ENCODE measurements around the gene DCAF6.

Gene DCAF6

DNA sequence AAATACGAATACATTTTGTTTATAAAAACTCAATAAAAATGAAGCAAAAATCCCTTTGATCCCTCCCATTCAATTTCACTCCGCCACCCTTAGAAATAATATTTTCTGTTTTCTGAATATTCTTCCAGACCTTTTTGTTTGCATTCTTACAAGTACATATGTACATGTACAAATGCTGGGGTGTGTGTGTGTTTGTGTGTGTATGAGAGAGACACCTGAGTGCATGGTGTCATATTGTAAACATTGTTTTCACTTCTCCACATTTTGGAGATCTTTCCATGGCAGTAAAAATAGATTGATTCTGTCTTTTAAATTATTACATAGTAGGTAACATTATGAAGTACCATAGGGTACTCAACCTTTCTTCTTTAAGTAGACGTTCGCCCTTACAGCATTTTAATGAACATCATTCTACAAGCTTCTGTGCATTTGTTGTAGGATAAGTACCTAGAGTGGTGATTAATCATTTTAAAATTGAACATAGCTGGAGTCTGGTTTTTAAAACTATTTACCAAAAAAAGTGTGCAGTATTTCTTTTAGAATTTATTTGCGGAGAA, 1.7 kb downstream of the DCAF6 start:
- in situ Hi-C loops (cut with MboI; ENCODE audit: low pct_unique_long_range_greater_than_20kb, low sequenced_read_pairs, unreplicated experiment) = no loop called here
- TF ChIP-seq, protein P1, sequence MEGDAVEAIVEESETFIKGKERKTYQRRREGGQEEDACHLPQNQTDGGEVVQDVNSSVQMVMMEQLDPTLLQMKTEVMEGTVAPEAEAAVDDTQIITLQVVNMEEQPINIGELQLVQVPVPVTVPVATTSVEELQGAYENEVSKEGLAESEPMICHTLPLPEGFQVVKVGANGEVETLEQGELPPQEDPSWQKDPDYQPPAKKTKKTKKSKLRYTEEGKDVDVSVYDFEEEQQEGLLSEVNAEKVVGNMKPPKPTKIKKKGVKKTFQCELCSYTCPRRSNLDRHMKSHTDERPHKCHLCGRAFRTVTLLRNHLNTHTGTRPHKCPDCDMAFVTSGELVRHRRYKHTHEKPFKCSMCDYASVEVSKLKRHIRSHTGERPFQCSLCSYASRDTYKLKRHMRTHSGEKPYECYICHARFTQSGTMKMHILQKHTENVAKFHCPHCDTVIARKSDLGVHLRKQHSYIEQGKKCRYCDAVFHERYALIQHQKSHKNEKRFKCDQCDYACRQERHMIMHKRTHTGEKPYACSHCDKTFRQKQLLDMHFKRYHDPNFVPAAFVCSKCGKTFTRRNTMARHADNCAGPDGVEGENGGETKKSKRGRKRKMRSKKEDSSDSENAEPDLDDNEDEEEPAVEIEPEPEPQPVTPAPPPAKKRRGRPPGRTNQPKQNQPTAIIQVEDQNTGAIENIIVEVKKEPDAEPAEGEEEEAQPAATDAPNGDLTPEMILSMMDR (IDR thresholded peaks at IDR 0.05; ENCODE audit: extremely low read depth, insufficient read depth, missing control alignments) = no peak
- DNase-seq (ENCODE audit: low spot score) = no peak

- no peak for DNase-seq (ENCODE audit: low spot score)
- TF ChIP-seq, protein P1 (IDR thresholded peaks at IDR 0.05; ENCODE audit: extremely low read depth, insufficient read depth, missing control alignments) = no peak
- in situ Hi-C loops (cut with MboI; ENCODE audit: low pct_unique_long_range_greater_than_20kb, low sequenced_read_pairs, unreplicated experiment) = no loop called here
Observed at GRCh38 chr1:167940264-167940663, 3.8 kb downstream of the DCAF6 start.

GRCh38 chr1:167943541-167943940, 7.1 kb downstream of the DCAF6 start:
- no peak for DNase-seq (ENCODE audit: low spot score)
- TF ChIP-seq, protein P1 (IDR thresholded peaks at IDR 0.05; ENCODE audit: extremely low read depth, insufficient read depth, missing control alignments) = no peak
- in situ Hi-C loops (cut with MboI; ENCODE audit: low pct_unique_long_range_greater_than_20kb, low sequenced_read_pairs, unreplicated experiment) = no loop called here

GRCh38 chr1:167947733-167948132, 11.2 kb downstream of the DCAF6 start:
- in situ Hi-C loops (cut with MboI; ENCODE audit: low pct_unique_long_range_greater_than_20kb, low sequenced_read_pairs, unreplicated experiment) = no loop called here
- DNase-seq (ENCODE audit: low spot score) = no peak
- TF ChIP-seq, protein P1 (IDR thresholded peaks at IDR 0.05; ENCODE audit: extremely low read depth, insufficient read depth, missing control alignments) = no peak

DNA sequence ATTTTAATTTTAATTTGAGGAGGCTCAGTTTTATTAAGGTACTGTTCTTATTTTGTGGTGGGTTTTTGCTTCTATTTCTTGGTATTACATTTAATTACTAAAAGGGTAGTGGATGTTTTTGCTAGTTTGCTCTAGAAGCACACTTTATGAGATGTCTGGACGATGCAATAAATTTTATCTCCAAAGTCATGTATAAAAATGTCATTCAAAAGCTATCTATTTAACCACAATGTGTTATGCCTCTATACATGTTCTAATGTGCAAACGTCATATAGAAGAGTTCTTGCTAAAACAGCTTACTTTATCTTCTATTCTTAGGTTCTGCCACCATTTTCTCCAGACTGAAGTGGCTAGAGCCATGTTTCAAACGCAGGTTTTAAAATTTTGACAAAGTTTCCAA, 13.3 kb downstream of the DCAF6 start:
- DNase-seq (ENCODE audit: low spot score) = no peak
- TF ChIP-seq, protein P1 (IDR thresholded peaks at IDR 0.05; ENCODE audit: extremely low read depth, insufficient read depth, missing control alignments) = no peak
- in situ Hi-C loops (cut with MboI; ENCODE audit: low pct_unique_long_range_greater_than_20kb, low sequenced_read_pairs, unreplicated experiment) = no loop called here

DNA sequence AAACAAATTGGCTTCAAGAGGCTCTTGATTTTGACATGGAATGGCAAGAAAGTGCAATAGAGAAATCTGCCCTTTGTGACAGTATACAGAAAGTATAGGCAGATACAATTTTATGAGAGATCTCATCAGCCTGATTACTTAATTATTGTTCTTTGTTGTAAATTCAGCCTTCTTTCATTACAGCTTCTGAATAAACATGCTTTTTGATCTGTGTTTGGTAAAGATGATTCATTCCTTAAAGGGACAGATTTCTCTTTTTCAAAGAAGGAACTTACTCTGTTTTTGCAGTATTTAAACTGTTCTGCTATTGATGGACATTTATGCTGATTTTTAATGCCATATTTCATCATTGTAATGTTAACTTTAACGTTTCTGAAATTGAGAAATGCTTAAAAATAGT, 14.1 kb downstream of the DCAF6 start:
- DNase-seq (ENCODE audit: low spot score) = no peak
- TF ChIP-seq, protein P1 (IDR thresholded peaks at IDR 0.05; ENCODE audit: extremely low read depth, insufficient read depth, missing control alignments) = no peak
- in situ Hi-C loops (cut with MboI; ENCODE audit: low pct_unique_long_range_greater_than_20kb, low sequenced_read_pairs, unreplicated experiment) = no loop called here

DNA sequence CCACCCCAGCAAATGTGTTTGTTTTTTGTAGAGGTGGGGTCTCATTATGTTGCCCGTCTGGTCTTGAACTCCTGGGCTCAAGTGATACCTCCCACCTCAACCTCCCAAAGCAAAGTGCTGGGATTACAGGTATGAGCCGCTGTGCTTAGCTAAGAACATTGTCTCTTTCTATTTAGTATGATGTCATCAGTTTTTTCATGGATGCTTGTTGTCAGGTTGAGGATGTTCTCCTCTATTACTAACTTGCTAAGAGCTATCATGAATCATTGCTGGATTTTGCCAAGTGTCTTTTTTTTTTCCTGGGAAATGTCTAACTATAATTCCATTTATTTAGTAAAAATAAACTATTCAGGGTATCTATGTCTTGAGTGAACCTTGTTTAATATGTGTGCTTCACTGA, 19.4 kb downstream of the DCAF6 start:
- TF ChIP-seq, protein P1 (IDR thresholded peaks at IDR 0.05; ENCODE audit: extremely low read depth, insufficient read depth, missing control alignments) = no peak
- DNase-seq (ENCODE audit: low spot score) = no peak
- in situ Hi-C loops (cut with MboI; ENCODE audit: low pct_unique_long_range_greater_than_20kb, low sequenced_read_pairs, unreplicated experiment) = no loop called here
